HG03378 (cell line): Measurements from ENCODE around the gene PPM1H.
"Not testable (repeated sequence)": the region's sequence is repeated elsewhere in the genome, so short reads cannot be mapped to it uniquely, and the experiment has no call there.

Experiments used
- ATAC-seq: cut with Tn5 transposase; IDR thresholded peaks from one replicate; pipeline ENCODE4 v1.9.1; 2021; ENCODE audit warnings: mild to moderate bottlenecking, moderate library complexity; ENCODE audit not compliant: unreplicated experiment

Gene PPM1H

GRCh38 chr12:62934799-62935674 is at the start of gene PPM1H:
Gene PPM1H (minus strand): TSS chr12:62935150. CDS start chr12:62934736, 414 bp downstream.
- ATAC-seq, result peak; percentile 70

GRCh38 chr12:62983594-62983993 is 48.6 kb upstream of the PPM1H start:
- no peak for ATAC-seq

GRCh38 chr12:62978768-62979167 is 43.8 kb upstream of the PPM1H start:
- no peak for ATAC-seq

- no peak for ATAC-seq
These were observed 42.9 kb upstream of the PPM1H start for GRCh38 chr12:62977883-62978282.

- no peak for ATAC-seq
These were observed 42.5 kb upstream of the PPM1H start for GRCh38 chr12:62977418-62977817.

- no peak for ATAC-seq
These were observed 41.2 kb upstream of the PPM1H start for GRCh38 chr12:62976110-62976662.

- no peak for ATAC-seq
These were observed 37.0 kb upstream of the PPM1H start for GRCh38 chr12:62971769-62972525.

- no peak for ATAC-seq
These were observed 34.7 kb upstream of the PPM1H start for GRCh38 chr12:62969695-62970094.

GRCh38 chr12:62967701-62968100 is 32.8 kb upstream of the PPM1H start:
- ATAC-seq, result no peak

- no peak for ATAC-seq
These were observed 32.1 kb upstream of the PPM1H start for GRCh38 chr12:62966990-62967506.

- not testable (repeated sequence) for ATAC-seq
These were observed 31.6 kb upstream of the PPM1H start for GRCh38 chr12:62966446-62966989.

- ATAC-seq, result not testable (repeated sequence)
These were observed 30.8 kb upstream of the PPM1H start for GRCh38 chr12:62965700-62966099.

- not testable (repeated sequence) for ATAC-seq
These were observed 30.3 kb upstream of the PPM1H start for GRCh38 chr12:62965242-62965641.

- ATAC-seq, result no peak
These were observed 28.6 kb upstream of the PPM1H start for GRCh38 chr12:62963486-62964041.

- no peak for ATAC-seq
These were observed 25.4 kb upstream of the PPM1H start for GRCh38 chr12:62960324-62960723.

GRCh38 chr12:62959745-62960144 is 24.8 kb upstream of the PPM1H start:
- no peak for ATAC-seq

GRCh38 chr12:62957233-62957953 is 22.4 kb upstream of the PPM1H start:
- ATAC-seq, result no peak

GRCh38 chr12:62955678-62956077 is 20.7 kb upstream of the PPM1H start:
- ATAC-seq, result no peak

GRCh38 chr12:62950317-62950716 is 15.4 kb upstream of the PPM1H start:
- no peak for ATAC-seq

- ATAC-seq, result no peak
These were observed 13.2 kb upstream of the PPM1H start for GRCh38 chr12:62948123-62948522.
